8988T (cell line): ENCODE measurements around the gene HHIP.
"Not testable (repeated sequence)": the region's sequence is repeated elsewhere in the genome, so short reads cannot be mapped to it uniquely, and the experiment has no call there.

ENCODE experiments used
- DNase-seq: peaks from one replicate; pipeline ENCODE4 v3.0.0; 2011

Gene HHIP

GRCh38 chr4:144768809-144769208 lies 122.9 kb downstream of the HHIP start:
- not testable (repeated sequence) for DNase-seq

DNA sequence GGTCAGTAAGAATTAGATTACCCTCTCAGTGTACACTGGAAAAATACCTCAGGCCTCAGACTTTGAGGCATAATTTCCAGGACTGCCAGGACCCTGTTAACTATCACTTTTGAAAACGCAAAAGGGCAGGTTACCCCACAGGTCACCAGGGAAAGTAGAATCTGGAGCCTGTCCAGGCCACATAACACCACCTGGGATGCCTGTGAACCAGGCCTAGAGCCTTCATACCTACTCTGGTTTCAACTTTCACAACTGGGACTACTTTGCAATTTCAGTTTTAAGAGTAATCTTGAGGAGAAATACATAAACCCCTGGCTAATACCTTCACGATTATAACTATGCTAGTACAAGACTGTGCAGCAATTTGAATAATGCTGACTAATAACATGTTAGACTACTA lies 132.4 kb downstream of the HHIP start:
- DNase-seq: no peak

DNA sequence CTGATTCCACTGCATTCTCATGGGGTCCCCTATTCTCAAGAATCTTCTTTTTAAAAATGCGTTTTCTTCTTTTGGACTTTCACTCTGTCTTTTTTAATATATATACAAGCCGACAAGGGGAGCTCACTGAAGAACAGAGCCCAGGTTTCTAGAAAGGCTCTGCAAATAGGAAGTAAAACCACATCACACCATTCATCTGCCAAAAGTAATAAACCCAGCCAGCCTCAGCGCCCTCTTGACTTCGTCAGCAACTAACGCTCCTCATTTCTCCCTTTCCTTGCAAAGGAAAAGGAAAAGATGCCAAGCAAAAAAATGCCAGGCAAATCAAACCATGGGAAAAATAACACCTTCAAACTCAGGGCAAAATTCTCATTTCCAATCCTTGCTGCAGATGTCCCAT lies 136.4 kb downstream of the HHIP start:
- DNase-seq: no peak

DNA sequence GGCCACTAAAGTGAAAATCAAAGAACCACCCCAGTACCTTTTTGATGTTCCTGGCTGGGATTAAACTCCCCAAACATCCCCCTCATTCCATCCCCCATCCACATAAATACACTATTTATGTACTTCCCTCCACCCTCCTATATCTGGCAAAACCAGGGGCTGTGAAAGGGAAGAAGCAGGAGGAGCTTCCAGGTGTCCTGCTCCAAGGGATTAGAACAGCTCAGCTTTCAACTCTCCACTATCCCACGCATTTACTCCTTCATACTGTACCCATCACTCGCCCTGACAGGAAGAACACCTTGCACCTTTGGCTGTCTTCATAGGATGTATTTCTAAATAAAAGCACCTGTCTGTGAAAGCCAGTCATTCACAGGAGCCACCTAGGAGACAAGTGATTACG lies 140.0 kb downstream of the HHIP start:
- no peak for DNase-seq

DNA sequence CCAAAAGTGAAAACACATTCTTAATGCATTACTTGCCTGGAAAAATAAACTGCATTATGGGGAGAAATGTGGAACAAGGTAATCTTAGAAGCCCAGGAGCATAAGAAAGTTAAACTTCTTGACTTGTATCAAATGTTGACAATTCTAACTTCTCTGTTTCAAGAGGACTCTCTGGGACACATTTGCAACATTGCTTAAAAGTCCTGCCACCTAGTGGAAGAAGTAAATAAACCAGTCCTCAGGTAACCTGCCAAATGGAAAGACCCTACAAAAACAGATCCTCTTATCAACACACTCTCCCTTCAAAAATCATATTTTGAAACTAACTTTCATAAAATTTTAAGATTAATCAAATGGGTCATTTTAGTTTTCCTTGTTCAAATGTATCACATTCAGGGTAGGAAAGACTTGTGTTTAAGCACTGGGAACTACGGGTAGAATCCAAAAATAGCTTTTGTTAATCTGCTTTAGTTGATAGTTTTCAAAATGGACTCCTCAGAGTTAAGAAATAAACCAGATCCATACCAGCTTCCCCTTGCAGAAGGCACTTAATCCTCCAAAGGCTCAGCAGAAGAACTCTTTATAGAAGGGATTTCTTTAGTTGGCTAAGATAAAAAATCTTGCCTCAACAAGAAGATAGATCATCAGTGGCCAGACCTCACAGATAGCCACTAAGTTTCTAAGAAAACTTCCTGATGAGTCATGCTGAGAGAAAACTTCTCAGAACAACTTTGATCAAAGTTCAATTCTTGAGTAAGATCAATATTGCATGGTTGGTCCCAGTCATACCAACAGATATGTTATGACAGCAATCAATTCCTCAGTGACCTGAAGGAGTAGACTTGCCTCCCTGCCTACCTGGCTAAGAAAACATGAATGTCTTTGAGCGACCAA lies 141.7 kb downstream of the HHIP start:
- DNase-seq: no peak

DNA sequence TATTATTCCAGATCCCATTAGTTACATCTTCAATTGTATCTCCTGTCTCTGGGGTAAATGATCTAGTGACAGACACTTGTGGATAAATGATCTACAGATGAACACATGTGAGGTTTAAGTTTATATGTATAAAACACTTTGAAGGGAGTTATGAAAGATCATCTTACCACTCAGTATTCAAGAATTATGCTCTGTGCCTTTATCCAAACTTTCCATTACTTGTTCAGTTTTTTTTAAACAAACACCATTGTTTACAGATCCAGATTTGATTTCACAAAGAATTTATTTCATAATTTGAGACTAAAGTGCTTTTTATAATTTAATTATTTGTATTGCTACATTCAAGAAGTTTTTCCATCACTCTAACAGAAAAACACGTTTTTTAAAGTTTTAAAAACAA lies 142.5 kb downstream of the HHIP start:
- DNase-seq: no peak

- not testable (repeated sequence) for DNase-seq
Measured at GRCh38 chr4:144791933-144792332, 146.0 kb downstream of the HHIP start.
